AG20443 (cell line): ENCODE data around the gene SHISA6.

Experiments used
- DNase-seq: peaks from one replicate; pipeline ENCODE4 v3.0.0; 2012; ENCODE audit warnings: low spot score, mixed read lengths

The SHISA6 gene

DNA sequence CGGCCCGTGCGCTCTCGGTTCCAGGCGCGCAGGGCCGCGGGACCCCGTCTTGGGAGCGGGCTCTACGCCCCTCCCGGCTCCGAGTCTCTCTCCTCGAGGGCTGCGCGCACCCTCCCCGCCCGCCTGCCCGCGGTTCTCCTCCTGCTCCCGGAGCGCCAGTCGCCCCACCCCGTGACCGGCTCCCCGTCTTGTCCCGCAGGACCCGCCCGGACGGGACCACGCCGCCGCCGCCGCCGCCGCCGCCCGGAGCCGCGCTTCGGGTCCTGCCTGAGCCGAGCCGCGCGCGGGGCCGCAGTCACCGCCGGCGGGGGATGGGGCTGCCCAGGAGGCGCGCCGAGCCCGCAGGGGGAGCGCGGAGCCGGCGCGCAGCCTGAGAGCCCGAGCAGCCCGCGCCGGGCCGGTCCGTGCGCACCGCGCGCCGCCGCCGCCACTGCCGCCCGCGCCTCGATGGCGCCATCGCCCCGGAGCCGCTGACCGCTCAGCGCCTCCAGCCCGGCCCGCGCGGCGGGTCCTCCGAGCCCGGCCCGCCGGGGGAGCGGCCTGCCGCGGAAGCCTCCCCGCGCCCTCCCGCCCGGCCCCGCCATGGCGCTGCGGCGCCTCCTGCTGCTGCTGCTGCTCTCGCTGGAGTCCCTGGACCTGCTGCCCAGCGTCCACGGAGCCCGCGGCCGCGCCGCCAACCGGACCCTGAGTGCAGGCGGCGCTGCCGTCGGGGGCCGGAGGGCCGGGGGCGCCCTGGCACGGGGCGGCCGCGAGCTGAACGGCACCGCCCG lies at the start of gene SHISA6:
SHISA6 (plus strand) TSS at position 373 of the 770 bp plus-strand sequence.
- peak; percentile 23 for DNase-seq

DNA sequence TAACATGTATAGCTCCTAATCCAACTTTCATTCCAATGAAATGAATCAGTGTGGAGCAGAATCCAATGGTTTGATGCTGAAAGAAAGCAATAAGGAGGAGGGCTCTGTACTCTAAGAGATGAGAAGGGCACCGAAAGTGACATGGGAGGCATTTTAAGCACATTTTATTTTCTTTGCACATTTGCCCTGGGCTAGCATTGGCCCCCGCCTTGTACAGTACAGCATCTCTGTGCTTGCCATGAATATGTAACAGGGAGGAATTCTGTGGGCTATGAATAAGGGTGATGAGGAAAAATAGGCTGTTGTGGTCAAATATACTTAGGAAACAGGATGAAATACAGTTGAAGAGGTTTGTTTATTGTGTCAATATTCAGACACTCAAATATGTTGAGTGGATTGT lies 45.2 kb upstream of the SHISA6 start:
- DNase-seq: no peak

DNA sequence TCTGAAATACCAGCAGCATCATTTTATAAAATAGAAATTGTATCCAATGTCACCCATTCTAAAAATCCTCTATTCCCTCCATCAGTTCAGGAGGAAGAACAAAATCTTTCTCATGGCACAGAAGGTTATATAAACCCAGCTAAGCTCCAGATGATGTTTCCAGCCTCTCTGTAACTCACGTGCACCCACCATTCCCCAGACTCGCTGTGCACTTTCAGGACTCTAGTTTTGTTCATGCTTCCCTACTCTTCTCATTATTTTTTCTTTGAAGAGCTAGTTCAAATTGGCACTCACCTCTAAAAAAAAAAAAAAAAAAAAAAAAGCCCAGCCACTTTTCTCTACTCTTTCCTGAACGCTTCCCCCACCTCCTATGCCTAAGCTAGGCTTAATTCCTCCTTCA lies 36.0 kb upstream of the SHISA6 start:
- DNase-seq: no peak

DNA sequence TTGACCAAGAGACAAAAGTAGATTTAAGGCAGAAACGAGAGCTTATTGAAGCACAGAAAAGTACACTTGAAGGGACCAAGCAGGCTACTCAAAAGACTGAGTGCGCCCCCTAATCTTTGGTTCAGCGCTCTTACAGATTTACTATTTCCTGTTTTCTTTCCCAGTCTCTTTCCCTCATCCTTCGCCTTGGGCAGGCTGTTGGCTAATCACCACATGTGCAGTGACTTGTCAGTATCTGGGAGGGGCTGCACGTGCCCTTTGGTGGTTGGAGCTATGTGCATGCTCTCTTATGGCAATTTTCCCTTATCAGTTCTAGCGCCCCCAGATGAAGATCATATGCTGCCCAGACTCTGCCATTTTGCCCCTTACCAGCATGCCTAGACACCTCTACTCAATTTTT lies 35.4 kb upstream of the SHISA6 start:
- DNase-seq: no peak

DNA sequence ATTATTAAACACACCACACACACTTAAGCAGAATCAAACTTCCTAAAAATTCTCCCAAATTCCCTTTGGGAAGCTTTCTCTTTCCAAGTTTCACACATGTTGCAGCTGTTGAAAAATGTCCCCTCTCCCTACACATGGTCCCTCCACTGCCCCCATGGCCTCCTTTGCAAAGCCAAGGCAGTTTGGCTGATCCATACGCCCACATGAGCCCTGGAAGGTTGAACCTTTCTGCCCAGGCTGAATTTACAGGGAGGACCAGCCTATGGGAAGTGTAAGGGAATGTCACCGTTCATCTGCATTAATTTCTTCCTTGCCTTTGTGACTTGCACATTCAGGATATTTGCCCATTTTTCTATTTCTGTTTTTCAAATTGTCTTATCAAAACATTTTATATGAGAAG lies 31.1 kb upstream of the SHISA6 start:
- no peak for DNase-seq

DNA sequence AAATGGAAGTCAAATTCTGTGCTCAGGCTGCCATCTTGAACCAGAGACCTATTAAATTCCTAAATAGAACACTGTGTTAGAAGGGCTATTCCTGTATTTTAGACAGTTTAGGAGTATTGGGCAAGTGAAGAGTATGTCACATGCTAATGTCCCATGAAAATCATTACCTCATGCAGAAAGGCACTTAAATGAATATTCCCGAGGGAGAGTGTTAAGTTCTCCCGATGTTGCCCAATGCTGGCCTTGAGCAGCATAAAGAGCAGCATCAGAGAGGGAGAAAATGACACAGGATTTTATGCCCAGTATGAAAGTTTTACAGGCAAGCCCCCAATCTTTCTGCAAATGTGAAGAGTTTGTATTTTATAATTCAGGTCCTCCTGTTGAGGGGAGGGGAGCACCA lies 28.2 kb upstream of the SHISA6 start:
- no peak for DNase-seq

DNA sequence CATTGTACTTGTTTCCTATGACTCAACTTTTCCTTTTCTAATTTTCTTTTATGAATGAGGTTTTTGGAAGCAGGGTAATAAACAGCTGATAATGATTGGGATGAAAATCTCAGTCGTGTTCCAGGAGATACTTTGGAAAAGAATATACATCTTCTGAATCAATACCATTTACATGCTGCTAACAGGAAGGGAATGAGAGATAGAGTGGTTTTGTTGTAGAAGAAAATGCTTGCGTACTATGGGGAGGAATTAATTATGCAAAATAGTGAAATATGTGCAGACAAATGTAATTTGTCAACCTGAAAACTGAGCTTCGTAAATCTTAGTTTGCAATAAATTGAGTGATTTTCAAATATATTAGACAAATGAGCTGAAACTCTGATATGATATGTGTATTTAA lies 24.0 kb upstream of the SHISA6 start:
- no peak for DNase-seq

DNA sequence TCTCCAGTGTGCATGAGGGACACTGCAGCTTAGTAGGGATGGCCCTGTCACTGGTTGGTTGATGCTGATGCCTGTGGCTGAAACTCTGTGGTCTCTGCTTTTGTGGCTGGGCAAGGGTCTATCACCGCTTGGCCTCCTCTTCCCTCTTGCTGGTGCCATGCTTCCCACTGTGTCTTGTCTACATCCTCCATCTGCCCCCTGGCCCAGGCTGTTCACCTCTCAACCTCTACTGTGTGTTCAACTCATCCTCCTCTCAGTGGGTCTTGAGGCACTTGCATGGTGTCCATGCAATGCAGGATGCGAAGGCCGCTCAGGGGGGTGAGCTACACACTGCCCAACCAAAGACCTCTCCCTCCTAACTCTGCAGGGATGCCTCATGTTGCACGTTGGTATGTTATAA lies 19.8 kb upstream of the SHISA6 start:
- DNase-seq: no peak

DNA sequence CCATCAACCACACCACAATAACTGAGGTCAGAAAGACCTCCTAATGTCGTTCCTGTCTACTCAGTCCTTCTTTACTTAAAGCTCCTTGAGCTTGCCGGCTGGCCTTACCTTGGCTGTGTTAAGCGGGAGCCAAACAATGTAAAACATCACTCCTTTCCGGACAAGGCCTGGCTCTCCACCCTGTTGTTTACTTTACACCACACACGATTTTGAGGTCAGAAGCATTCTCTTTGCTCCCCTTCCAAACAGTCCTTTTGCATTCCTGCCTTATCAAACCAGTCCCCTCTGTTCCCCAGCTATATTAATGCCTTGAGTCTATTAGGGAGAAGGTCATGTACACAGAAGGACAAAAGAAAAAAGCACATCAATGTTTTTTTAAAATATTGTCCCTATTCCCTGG lies 19.3 kb upstream of the SHISA6 start:
- no peak for DNase-seq

DNA sequence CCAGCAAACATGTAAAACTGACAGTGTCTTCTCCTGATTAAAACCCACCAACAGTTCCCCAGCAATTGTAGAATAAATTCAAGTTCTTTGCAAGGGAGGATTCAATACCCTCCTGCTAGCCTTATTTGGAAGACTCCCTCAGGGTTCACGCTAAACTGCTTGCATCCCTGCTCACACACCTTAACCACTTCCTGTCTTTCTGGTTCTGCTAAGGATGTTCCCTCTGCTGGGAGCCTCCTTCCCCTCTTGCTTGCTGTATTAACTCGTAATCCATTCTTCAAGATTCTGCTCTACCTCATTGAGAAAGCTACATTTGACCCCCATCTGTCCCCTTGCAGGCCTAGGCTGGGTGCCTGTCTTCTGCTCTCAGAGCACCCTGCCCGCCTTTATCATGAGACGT lies 2.3 kb upstream of the SHISA6 start:
- no peak for DNase-seq

DNA sequence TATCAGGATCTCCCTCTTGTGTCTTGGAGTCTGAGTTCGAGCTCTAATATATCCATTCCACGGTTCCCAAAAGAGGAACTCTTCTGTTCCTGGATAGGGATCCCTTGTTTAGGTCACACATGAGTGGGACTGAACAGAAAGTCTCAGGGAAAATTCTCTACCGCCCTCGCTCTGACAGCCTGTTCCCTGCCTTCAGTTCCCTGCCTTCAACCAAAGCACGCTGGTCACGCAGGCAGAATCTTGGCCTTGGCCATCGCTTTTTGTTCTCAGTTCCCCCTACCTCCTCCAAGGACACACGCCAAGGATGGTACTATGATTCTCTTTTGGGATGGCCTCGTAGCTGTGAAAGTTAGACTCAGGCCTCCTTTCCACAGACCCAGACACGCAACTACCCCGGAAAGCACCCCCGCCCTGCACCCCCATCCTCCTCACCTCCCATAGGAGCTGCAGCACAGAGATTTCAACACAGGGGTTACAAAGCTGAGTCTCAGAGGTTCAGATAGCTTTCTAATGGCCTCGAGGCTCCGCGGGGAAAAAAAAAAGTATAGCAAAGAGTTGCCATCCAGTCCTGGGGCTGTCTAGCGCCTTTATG lies 1.5 kb upstream of the SHISA6 start:
- DNase-seq: no peak

DNA sequence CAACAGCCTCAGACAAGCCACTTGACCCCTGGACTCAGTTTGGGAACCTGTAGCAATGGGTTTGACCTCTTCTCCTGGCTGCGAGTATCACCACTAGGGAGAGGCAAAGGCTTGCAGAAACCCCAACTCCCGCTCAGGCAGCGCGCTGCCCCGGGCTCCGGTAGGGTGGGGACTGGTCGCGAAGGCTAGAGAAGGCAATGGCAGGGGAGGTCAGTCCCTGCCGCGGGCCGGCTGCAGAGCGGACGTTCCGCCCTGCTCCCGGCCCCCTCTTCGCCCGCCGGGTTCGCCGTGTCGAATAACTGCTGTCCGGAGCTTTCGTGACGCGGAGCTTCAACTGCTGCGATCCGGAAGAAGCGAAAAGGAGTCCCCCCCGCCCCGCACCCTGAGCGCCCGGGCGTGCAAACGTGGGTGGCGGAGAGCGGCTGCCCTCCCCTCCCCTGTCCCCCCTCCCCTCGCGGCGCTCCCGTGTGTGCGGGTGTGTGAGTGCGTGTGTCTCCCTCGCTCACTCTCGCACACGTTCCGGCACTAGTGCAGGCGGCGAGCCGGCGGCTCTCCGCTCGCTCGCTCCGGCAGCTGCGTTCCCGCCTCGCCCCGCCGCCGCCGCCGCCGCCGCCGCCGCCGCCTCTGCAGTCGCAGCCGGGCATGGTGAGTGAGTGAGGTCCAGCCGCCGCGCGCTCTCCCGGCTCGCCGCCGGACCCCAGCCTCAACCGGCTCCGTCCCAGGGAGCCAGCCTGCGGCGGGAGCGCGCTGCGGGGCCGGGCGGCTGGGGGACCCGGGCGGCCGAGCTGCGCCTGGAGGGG lies 772 bp upstream of the SHISA6 start:
- DNase-seq: peak; percentile 33

DNA sequence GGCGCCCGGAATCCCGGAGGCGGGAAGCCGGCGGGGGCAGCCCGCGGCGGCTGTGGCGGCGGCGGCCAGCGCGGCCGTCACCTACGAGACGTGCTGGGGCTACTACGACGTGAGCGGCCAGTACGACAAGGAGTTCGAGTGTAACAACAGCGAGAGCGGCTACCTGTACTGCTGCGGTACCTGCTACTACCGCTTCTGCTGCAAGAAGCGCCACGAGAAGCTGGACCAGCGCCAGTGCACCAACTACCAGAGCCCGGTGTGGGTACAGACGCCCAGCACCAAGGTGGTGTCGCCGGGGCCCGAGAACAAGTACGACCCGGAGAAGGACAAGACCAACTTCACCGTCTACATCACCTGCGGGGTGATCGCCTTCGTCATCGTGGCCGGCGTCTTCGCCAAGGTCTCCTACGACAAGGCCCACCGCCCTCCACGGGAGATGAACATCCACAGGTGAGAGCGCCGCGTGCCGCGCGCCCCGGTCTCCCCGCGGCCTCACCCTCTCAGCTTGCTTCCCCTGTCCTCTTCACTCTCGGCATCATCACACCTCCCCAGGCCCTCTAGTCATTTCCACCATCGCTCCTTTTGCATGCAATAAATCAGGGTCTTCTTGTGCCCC lies 706 bp downstream of the SHISA6 start:
- no peak for DNase-seq

DNA sequence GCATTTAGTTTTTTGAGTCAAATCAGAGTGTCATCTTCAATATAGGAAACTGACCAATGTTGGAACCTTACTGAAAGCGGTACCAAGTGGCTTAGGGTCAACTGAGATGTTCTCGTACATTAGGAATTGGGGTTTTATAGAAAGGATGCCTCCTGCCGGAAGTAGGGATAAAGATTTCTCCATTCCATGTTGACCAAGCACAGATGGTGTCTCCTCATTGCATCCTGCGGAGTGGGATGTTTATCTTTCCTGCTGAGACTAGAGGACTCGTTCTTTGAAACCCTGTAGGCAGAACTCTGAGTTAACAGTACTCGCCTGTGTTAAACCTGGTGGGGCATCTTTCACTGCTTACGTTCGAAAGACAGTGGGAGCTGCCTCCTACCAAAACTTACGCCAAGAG lies 1.4 kb downstream of the SHISA6 start:
- DNase-seq: no peak

DNA sequence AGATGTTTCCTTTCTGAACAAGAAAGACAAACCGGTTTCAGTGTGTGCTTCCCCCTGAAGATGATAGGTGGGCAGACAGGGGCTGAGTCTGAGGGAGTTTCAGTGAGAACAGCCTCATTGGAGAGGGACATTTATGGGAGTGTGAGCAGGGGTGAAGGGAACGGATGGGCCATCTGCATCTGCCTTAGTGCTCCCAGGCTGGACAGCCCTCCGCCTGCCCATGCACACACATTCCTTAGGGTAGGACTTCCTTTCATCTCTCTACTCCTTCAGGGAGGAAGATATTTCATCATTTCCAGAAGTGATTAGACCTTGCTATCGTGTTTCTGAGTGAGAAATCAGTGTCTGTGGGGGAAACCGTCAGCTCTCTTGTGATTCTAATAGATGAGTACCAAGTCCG lies 3.8 kb downstream of the SHISA6 start:
- DNase-seq: no peak

DNA sequence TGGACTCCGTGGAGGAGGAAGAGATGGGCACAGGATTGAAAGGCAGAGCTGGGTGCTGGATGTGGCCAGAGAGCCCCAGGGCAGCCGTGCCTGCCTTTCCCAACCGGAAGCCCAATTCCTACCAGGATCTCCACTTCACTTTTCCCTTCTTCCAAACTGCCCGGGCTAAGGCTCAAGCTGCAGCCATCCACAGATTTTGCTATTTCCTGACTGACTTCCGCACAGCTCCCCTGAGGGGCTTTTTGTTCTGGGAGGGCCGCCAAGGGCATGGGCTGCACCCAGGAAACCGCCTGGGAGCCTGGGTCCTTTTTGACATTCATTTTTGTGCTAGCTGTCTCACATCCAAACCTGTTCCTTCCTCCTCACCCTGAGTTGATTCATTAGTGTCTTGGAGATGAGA lies 4.2 kb downstream of the SHISA6 start:
- no peak for DNase-seq

DNA sequence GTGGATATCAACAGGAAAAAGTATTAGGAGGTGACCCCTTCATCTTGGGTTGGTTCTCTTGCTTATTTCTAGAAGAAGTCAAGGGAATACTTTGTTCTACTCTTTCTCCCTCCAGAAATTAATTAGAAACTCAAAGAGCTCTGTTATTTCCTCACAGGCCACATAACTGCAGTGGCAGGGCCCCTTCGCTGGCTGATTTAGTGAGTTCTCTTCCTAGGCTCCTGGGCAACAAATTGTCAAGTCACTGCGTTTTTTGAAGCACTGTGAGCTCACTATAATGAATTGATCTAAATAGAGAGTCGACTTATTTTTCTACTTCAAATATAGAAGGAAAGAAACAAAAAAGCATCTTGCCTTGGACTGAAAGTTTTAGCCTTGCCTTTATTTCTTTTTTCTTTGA lies 4.8 kb downstream of the SHISA6 start:
- no peak for DNase-seq

DNA sequence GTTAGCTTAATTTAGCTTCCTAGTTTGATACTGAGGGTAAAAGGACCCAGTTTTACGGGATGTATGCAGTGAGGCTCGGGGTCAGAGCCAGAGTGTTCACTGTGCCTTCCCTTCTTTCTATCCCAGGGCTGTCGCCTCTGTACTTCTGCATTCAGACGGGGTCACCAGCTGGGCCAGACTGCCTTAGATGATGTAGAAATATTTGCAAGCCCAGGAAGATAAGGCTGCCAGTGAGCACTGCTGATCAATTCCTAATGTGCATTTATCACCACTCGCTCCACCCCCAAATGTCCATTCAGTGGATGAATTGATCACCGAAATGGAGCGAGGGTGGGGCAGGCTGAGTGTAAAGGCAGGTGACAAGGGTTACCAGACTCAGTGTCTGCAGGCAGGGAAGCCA lies 9.1 kb downstream of the SHISA6 start:
- DNase-seq: no peak

DNA sequence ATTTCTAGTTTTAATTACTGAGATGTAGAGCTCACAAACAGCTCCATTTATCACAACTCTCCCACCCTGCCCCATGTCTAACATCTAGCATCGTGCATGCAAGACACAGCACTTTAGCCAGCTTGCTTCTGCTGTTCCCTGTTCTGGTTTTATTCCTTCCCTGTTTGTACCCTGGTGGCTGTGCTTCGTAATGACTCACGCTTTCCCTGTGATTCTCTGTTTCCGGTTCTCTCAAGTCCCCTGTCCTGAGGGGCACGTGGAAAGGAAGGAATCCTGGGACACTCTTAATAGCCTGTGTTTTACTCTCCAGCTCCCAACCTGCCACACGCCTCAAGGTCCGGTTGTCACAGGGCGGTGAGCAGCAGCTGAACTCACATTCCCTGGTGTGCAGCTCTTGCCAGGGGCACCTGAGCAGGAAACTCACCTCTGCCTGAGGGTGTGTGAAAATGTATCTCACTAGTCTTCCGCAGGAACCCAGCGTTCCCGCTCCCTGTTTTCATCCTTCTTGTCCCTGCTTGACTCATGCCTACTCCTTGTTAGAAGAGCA lies 10.6 kb downstream of the SHISA6 start:
- DNase-seq: no peak

DNA sequence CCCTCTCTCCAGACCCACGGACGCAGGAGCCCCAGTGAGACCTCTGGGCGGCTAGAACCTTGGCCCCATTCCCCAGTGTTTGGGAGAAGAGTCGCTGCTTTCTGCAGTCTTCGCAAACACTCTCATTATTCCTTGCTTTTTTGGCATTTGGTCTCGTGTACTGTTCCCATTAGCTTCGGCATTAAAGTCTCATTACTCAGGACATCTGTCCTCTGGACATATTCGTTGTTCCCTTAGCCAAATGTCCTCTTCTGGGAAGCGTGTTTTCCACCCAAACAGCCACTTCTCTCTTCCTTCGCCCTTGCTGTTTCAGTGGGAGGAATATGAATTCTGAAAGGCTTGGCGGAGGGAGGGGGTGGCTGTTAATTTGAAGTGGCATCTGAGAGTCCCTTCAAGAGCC lies 11.1 kb downstream of the SHISA6 start:
- no peak for DNase-seq

DNA sequence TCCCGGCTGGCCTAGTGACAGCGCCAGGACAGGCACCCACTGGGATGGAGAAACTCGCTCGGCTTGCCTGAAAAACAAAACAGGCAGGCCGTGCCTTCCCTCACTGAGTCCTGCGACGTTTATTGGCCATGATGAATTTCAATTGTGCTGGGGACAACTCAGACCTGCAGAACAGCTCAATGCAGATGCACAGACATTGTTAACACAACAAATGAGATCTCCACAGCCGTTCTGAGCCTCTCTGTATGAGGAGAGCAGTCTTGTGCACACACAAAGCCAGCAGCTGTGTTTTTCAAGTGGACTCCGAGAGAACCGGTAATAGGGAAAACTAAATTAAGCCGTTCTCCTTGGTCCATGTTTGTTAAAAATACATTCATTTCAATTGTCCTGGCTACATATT lies 15.9 kb downstream of the SHISA6 start:
- DNase-seq: no peak

DNA sequence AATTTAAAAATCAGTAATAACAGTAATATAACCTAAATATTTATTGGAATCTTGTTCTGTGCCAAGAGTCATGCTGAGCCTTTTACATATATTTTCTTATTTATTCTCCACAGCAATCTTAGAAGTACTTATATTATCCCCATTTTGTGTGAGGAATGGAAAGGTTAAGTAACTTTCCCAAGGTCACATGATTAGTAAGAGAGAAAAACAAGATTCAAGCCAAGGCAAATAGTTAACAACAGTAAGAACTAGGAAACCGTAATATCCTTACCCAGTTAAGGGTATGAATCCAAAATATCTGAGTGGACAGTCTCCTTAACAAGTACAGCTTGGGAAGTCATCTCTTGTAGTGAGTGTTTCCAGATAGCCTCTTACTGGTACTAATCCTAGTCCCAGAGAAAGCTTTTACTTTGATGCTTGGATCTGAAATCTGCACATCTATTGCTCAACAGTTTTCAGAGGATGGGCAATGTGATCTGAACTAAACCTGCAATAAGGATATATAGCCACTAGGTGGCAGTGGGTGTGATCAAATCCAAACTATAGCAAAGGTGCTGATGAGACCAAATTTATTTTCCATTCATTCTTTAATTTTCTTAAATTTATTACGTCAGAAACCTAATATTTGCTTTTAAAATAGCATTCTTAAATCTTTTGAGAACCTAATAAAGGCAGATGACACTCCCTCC lies 23.3 kb downstream of the SHISA6 start:
- DNase-seq: no peak
